Cardiac septum (tissue), 1 donor: ENCODE results near the gene SPAG16. TPM values are rescaled to one million over a fixed set of nuclear protein-coding genes. Genes with fewer than 3 reads are reported as not detected.
"Not testable (repeated sequence)": the region's sequence is repeated elsewhere in the genome, so short reads cannot be mapped to it uniquely, and the experiment has no call there.

Source experiments
- DNase-seq: peaks from one replicate; pipeline ENCODE4 v3.0.0-alpha.2; 2020; ENCODE audit warnings: low spot score
- intact Hi-C: fragments of 100-400 bp; cut with DNase I; formaldehyde crosslinking; loops from one replicate; pipeline ENCODE4 v1.14.0; 2022
- total RNA-seq: library from RNA; stranded (reverse); fragmentation: NEBNext Ultra II Directional; extraction: Animal tissue kit (Norgen Biotek cat#: 25700); gene quantifications from one replicate; pipeline ENCODE4 v1.2.1, GENCODE V29; 2021
- donor health status: DM: no; HTN: no; CAD: no.

Gene SPAG16
- total RNA-seq, 1 donor from 2014 or later: 22.8 TPM

- intact Hi-C loops: no loop called here
- DNase-seq: no peak
These were observed 601.2 kb downstream of the SPAG16 start for GRCh38 chr2:213885485-213885884.

GRCh38 chr2:213914510-213914909 is 630.2 kb downstream of the SPAG16 start:
- intact Hi-C loops: no loop called here
- DNase-seq: no peak

DNA sequence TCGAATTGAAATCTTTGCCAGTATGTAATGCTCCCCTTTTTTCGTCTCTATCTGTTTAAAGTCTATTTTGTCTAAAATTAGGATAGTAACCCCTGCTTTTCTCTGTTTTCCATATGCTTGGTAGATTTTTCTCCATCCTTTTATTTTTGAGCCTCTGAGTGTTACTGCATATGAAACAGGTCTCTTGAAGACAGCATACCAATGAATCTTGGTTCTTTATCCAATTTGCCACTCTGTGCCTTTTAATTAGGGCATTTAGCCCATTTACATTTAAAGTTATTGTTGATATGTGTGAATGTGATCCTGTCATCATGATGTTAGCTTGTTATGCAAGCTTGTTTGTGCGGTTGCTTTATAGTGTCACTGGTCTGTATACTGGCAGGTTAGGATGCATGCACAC is 635.8 kb downstream of the SPAG16 start:
- intact Hi-C loops: no loop called here
- DNase-seq: no peak

DNA sequence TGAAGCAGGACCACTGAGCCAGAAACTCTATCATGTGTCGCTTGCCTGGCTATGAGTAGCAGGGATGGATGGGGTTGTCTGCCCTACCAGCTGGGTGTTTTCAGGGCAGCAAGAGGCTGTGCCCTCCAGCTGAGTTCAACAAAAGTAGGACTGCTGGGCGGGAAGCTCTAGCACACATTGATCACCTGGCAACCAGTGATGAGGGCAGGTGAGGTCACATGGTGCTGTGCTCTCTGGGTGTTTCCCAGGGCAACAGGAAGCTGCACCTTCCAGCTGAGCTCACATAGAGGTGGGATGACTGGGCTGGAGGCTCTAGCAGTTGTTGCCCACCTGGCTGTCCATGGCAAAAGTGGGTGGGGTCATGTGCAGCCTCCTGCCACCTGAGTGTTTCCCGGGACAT is 639.3 kb downstream of the SPAG16 start:
- intact Hi-C loops: no loop called here
- no peak for DNase-seq

GRCh38 chr2:213934560-213934959 is 650.3 kb downstream of the SPAG16 start:
- DNase-seq: no peak
- intact Hi-C loops: loop anchor here (10.0 kb wide), 1 partner anchor 680 kb away; no protein-coding TSS in a partner anchor

GRCh38 chr2:213958086-213958485 is 673.8 kb downstream of the SPAG16 start:
- intact Hi-C loops: no loop called here
- no peak for DNase-seq

- intact Hi-C loops: no loop called here
- no peak for DNase-seq
These were observed 675.3 kb downstream of the SPAG16 start for GRCh38 chr2:213959589-213959988.

DNA sequence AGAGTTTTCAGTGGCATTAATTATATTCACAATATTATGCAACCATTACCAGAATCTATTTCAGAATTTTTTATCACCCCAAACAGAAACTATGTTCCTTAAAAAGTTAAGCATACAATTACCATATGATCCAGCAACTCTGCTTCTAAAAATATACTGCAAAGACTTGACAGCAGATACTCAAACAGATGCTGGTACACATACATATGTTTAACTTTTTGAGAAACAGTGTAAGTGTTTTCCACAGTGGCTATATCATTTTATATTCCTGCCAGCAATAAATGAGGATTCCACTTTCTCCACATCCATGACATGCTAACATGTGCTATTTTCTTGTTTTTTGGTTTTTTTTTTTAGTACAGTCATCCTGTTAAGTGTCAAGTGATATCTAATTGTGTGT is 687.3 kb downstream of the SPAG16 start:
- no peak for DNase-seq
- intact Hi-C loops: no loop called here

DNA sequence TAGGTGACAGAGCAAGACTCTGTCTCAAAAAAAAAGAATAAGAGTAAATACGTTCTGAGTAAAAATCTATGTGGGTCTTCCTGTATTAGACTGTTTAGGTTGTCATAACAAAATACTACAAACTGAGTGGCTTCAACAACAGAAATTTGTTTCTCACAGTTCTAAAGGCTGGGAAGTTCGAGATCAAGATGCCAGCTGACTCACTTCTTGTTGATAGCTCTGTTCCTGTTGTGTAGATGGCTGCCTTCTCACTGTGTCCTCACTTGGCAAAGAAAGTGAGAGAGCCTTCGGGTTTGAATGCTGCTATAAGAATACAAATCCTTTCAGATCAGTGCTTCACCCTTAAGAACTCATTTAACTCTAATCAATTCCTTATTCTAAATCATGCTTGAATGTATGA is 696.6 kb downstream of the SPAG16 start:
- no peak for DNase-seq
- intact Hi-C loops: no loop called here

DNA sequence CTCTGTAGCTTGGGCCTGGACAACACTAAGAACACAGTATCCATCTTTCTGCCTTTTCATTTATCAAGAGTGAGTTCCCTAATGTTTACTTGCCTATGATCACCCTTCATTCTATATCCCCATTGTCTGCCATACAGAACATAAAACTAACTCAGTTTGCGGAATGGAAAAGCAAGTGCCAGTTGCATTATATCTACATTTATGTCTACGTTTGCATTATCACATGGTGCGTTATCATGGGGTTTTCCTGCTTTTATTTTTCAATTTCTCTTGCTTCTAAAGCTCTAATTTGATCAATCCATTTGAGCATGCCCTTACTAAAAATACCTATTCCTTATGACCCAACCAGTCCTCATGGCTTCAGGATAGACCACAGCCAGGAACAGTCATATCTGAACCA is 704.9 kb downstream of the SPAG16 start:
- intact Hi-C loops: no loop called here
- no peak for DNase-seq

GRCh38 chr2:213991453-213992108 is 707.3 kb downstream of the SPAG16 start:
- DNase-seq: no peak
- intact Hi-C loops: no loop called here

DNA sequence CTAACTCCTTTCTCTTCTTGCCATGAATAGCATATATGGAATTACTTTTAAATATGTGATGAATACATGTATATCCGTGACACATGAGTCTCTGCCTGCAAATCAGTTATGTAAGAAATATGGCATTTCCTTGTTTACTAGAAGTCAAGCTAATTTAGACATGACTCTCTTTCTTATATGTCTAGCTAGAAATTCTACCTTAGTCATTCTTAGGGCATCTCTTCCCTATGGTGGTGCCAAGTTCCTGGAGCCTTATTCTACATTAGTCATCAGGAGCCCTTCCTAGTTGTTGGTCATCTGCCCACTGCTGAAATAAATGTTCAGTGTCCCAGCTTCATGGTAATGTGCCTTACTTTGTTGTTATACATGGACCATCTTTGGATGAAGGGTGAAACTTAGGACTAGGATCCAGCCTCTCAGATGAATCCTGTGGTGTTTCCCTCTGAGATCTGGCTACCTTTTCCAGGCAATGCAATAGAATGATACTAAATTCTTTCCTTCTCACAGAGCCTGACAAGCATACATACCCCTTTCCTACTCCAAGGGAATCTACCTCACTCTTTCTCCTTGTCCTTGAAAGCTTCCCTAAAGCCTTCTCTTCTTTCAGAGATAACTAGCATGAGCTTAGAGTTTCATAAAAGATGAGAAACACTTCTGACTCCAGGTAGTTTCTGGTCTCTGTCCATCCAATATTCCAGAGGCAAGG is 711.3 kb downstream of the SPAG16 start:
- DNase-seq: no peak
- intact Hi-C loops: no loop called here

- intact Hi-C loops, DNase-seq: not testable (repeated sequence)
These were observed 714.7 kb downstream of the SPAG16 start for GRCh38 chr2:213998976-213999375.

DNA sequence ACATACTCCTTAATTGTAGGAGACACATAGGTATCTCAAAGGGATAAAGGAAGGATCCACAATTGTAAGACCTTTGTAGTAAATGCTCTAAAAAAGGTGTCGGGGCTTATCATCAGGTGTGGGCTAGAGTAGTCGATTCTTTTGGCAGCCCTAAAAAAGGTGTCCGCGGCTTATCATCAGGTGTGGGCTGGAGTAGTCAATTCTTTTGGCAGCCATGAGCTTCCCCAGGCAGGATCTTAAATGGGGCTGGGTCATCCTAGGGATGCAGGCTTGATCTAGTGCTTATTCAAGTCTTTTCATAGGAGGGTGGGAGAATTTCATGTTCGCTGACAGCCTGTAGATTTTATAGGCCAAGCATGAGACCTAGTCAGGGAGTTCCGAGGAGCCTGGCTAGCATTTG is 720.2 kb downstream of the SPAG16 start:
- intact Hi-C loops: no loop called here
- no peak for DNase-seq

DNA sequence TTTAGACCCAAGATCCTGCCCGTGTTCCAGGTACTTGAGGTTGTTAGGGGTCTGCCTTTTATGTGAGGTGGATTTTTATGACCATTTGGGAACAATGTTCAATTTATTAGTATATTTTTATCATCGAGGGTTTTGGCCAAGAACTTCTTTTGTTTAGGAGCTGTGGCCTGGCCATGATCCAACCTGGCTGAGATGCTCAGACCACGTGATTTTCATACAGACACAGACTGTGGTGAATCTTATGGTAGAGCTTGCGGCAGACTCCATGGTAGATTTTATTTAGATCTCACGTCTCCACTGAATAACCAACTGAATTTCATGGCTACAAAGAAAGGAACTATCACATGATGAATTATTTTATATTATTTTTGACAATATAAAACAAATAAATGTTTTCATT is 721.1 kb downstream of the SPAG16 start:
- no peak for DNase-seq
- intact Hi-C loops: no loop called here

GRCh38 chr2:214006601-214007000 is 722.3 kb downstream of the SPAG16 start:
- intact Hi-C loops: no loop called here
- DNase-seq: no peak

GRCh38 chr2:214011676-214012075 is 727.4 kb downstream of the SPAG16 start:
- DNase-seq: no peak
- intact Hi-C loops: no loop called here

DNA sequence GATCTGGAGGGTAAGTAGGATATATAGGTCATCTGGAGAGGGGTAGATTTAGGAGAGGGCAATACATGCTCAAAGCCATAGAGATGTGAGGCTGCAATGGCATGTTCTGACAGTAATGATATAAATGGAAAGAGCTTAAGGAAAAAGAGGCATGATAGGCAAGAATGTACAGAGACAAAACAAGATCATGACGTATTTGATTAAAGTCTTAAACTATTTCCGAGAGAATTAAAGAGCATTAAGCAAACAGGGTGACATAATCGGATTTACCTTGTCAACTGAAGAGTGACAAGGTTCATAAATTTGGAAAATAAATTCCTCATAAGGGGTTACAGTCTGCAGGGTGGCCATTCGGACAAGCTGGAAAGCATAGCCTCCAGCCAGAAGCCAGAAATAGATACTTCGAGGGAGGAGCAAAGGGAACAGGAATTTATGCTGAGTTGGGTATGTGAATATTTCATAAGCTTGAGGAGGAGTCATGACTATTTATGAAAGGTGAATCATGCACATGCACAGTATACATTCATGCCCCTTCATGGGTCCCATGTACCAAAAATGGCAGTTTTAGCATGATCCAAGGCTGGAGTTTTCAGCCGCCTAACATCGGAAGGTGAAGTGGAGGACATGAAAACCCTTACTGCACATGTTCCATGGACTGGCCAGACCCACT is 730.4 kb downstream of the SPAG16 start:
- intact Hi-C loops: no loop called here
- DNase-seq: no peak

DNA sequence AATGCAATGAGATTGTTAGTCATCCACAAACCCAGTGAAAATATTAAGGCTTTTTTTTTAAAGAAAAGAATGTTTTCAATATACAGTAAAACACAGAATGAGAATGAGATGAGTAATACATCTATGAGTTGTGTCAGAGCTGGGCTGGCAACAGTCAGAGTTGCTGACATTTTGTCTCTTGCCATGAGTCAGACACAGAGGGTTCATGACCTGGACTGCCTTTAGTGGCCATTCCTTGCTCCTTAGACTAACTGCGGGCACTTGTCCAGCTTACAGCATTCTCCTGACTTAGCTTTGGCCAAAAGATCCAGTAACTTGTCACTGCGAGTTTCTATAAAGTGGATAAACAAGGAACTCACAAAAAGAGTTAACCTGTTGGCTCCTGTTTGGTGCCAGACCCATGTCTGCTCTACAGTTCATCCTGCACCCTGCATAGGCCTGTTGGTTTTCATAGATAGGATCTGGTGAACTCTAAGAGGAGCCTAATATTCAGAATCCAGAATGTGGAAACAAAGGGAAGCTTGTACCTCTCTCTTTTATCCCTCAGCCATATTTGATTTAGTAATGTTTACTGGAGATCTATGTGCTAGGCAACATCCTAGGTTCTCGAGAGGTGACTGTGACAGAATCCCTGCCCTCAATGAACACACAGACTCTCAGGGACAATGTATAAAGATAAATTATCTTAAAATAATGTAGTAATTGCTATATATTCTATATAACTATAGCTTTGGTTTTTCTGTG is 735.1 kb downstream of the SPAG16 start:
- intact Hi-C loops: no loop called here
- no peak for DNase-seq

- DNase-seq: no peak
- intact Hi-C loops: no loop called here
These were observed 735.7 kb downstream of the SPAG16 start for GRCh38 chr2:214019973-214020345.
